Forelimb muscle (tissue), 1 donor: Measurements from ENCODE around the gene SULT1B1. TPM values are rescaled to one million over a fixed set of nuclear protein-coding genes. Genes with fewer than 3 reads are reported as not detected.

Experiments used
- DNase-seq: peaks from one replicate; pipeline ENCODE4 v3.0.0-alpha.2; 2013; ENCODE audit warnings: low read depth
- polyA plus RNA-seq: library from polyadenylated mRNA; unstranded; fragments of 120-200 nt; gene quantifications from one replicate; pipeline ENCODE4 v1.2.1, GENCODE V29; 2013; ENCODE audit not compliant: insufficient read length

The SULT1B1 gene
- polyA plus RNA-seq, 1 donor: 0.61 TPM

DNA sequence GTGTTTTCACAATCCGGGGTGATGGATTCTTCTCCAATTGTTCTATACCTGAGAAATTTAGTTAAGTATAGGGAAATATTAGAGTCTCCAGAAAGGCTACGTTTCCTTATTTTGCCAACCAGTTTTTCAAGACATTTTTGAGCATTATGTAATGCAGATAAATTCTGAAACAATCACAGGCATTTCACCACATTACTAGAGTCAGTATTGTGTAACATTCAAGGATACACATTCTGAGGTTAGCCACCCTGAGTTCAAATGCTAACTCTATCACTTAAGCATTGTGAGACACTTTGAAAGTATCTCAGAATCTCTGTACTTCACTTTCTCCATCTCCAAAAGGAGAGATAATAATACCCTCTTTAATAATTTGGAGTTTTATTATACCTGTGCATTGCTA is 10.6 kb downstream of the SULT1B1 start:
- no peak for DNase-seq

GRCh38 chr4:69748173-69748572 is 12.2 kb downstream of the SULT1B1 start:
- DNase-seq: no peak

GRCh38 chr4:69744157-69744478 is 16.3 kb downstream of the SULT1B1 start:
- DNase-seq: no peak

- no peak for DNase-seq
Measured at GRCh38 chr4:69743476-69744156, 16.8 kb downstream of the SULT1B1 start.

- DNase-seq: no peak
Measured at GRCh38 chr4:69742596-69742995, 17.8 kb downstream of the SULT1B1 start.

- no peak for DNase-seq
Measured at GRCh38 chr4:69738872-69739271, 21.5 kb downstream of the SULT1B1 start.

DNA sequence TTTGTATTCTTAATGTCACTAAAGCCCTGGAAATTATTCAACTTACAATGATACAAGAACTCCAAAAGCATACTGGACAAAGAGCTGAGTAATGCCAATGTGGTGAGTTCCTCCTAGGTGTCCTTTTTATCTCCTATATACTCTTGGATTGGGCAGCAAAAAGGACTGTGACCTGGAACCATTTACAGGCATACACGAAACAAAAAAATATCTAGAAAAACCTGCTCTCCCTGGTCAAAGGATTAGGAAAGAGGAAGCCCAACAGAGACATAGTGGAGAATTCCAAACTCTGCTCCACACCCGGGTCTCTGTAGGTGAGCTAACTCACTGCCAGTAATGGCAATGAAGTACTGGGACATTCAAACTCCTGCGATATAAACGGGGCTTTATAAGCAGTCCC is 25.3 kb downstream of the SULT1B1 start:
- DNase-seq: no peak

GRCh38 chr4:69731847-69732246 is 28.6 kb downstream of the SULT1B1 start:
- peak; percentile 84 for DNase-seq

DNA sequence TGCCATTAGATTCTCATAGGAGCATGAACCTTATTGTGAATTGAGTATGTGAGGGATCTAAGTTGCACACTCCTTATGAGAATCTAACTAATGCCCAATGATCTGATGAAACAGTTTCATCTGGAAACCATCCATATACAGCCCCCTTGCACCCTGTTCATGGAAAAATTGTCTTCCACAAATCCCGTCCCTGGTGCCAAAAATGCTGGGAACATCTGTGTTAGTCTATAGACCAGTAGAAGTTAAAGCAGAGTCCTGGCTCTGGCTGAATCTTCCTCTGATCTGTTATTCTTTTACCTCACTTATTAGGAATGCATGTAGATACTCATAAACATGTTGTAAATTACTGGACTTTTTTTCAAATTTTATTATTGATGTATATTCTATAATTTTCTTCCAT is 29.2 kb downstream of the SULT1B1 start:
- DNase-seq: peak; percentile 65

DNA sequence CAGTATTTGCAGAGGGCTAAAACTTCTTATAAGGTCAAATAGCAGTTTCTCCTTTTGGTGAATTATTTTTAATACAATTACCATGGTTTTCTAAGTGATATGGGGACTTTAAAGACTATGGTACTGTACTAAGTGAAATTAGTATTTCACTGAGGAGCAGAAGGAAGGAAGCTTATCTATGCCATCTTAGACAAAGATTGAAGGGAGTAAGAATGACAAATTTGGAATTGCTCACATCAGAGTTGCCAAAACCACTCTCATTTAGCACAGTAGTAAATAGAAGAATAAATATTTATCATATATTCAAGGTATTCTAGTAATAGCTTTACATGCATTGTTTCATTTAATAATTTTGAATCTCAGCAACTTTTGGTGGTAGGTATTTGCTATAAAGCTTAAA is 30.4 kb downstream of the SULT1B1 start:
- DNase-seq: no peak

GRCh38 chr4:69727926-69728325 is 32.5 kb downstream of the SULT1B1 start:
- DNase-seq: no peak

DNA sequence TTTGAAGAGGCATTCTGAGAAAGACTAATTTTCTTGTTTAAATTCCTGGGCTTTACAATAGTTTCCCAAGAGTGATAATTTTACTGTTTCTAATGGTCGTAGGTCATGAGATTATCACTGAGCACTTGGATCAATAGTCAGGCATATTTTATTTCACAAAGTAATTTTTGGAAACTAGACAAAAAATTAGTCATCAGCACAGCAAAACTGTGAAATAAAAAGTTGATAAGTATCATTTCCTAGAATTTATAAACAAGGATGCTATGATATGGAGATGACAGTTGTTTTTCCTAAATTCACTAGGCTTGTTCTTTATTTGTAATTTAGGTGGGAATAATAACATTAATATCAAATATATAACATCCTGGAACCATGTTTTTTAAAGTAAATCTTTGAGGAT is 33.0 kb downstream of the SULT1B1 start:
- no peak for DNase-seq

DNA sequence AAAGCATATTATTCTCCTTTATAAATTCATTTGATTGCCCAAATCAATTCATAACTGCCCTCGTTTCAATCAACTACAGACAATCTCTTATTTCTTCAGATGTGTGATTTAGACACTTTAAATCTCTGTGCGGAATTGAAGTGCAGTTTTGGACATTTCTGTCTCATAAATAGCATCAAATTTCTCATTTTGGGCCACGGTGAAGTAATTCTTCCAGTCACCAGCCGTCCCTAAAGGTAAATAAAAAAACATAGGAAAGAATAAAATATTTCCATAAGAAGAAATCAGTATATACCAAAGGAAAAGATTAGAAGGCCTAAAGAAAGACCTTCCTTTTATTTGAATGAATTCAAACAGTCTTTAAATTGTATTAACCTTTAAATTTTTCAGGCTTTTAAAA is 33.4 kb downstream of the SULT1B1 start:
- no peak for DNase-seq

DNA sequence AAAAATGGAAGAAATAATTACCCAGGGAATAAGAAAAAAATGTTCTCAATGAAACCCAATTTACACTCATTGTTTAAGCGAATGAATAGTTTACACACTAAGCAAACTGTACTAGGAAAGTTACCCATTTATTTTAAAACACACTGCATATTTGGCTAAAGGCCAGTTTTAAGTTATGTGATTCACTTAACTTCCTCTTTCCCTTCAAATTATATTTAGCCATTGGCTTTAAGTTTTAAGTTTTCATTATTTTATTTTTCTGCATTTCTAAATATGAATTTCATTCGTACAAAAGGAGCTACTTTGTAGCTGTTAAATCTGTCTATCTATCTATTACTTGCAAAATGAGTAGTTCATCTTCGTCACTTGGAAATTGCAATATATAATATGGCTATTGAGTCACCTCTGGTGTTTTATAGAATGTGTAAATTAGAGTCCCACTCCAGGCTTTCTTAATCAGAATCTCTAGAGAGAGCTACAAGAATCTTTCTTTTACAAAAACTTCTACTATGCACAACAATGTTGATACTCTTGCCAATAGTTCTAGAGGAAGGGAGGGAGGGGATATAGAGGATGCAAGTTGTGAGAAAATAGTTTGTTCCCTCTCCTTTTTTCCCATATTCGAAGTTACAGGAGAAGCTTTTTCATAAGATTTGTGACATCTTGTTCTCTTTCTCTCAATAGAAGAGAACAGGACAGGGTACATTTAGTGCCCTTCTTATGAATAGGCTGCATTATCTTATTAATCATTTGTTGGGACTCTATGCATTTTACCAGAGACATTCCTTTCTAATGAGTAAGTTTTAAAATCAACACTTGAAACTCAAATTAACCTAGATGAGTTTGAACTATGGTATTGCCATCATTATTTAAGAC is 41.8 kb downstream of the SULT1B1 start:
- no peak for DNase-seq

GRCh38 chr4:69717778-69718177 is 42.6 kb downstream of the SULT1B1 start:
- DNase-seq: no peak

DNA sequence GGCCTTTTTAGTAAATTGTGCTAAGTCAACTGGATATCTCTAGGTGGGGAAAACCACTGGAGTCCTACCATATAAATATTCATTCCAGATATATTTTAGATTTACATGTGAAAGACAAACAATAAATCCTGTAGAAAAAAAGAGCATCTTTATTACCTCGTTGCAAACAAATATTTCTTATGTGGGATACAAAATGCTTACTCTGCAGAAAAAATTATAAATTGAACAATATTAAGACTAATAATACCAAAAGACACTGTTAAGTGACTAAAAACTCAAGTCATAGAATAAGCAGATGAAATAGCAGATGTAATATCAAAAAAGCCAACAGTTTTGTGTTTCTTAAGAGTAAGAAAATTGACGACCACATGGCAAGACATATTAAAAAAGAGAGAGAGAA is 43.8 kb downstream of the SULT1B1 start:
- DNase-seq: no peak

- DNase-seq: no peak
Measured at GRCh38 chr4:69714086-69714485, 46.3 kb downstream of the SULT1B1 start.

DNA sequence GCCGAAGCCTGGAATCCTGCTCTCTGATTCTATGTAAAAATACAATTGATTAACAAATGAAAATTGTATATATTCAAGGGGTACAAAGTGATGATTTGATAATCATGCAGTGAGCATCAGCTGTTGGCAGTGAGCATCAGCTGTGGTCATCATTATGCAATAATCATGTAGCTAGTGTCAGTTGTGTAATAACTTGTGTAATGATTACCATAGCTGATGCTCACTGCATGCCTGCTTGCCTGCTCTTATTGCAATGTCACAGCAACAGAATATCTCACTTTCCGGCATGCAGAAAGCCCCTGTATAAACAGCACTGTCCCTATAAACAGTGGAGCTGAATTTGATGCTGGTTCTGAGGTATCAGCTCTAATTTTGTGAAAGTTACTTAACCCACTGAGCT is 46.8 kb downstream of the SULT1B1 start:
- DNase-seq: no peak

GRCh38 chr4:69710580-69710979 is 49.8 kb downstream of the SULT1B1 start:
- DNase-seq: no peak

DNA sequence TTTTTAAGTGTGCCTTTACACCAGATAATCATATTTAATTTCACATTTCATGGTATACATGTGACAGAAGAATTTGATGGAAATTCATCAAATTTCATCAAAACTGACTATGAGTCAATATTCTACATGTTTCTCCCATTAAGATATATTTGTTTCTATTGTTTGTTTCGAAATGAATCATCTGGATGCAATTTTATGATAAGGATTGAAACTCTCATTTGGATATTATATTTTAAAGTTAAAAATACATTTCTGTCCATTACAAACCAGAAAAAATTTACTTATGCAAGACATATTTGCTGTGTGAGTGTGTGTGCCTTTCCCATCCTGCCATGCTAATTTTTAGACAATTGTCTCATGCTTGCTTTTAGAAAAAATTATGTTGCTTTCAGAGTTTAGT is 52.2 kb downstream of the SULT1B1 start:
- no peak for DNase-seq

- DNase-seq: no peak
Measured at GRCh38 chr4:69707807-69708206, 52.6 kb downstream of the SULT1B1 start.

- DNase-seq: no peak
Measured at GRCh38 chr4:69702201-69702600, 58.2 kb downstream of the SULT1B1 start.

DNA sequence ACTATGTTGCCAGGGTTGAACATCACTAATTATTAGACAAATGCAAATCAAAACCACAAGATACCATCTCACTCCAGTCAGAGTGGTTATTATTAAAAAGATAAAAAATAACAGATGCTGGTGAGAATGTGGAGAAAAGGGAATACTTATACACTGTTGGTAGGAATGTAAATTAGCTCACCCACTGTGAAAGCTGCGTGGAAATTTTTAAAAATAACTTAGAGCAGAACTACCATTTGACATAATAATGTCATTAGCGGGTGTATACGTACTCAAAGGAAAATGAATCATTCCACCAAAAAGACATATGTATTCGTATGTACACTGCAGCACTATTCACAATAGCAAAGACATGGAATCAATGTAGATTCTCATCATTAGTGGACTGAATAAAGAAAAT is 58.7 kb downstream of the SULT1B1 start:
- DNase-seq: no peak
